ENCODE measurements around the gene SQOR.
"Not testable (repeated sequence)": the region's sequence is repeated elsewhere in the genome, so short reads cannot be mapped to it uniquely, and the experiment has no call there.

SQOR gene

GRCh38 chr15:45630917-45631691, 3.7 kb upstream of the SQOR start:
- no peak for DNase-seq (ENCODE audit: low read depth in 2 of 2, low spot score in 1 of 2)

GRCh38 chr15:45631776-45632175, 3.1 kb upstream of the SQOR start:
- no peak for DNase-seq (ENCODE audit: low read depth in 2 of 2, low spot score in 1 of 2)

GRCh38 chr15:45635191-45635638, 386 bp downstream of the SQOR start:
- peak; percentile 33 to 40 for DNase-seq (ENCODE audit: low read depth in 2 of 2, low spot score in 1 of 2)

- DNase-seq (ENCODE audit: low read depth in 2 of 2, low spot score in 1 of 2) = no peak
Measured at GRCh38 chr15:45635763-45636292, 999 bp downstream of the SQOR start.

- DNase-seq (ENCODE audit: low read depth in 2 of 2, low spot score in 1 of 2) = no peak
Measured at GRCh38 chr15:45637141-45637540, 2.3 kb downstream of the SQOR start.

- DNase-seq (ENCODE audit: low read depth in 2 of 2, low spot score in 1 of 2) = peak; percentile 10 to 15
Measured at GRCh38 chr15:45637552-45638033, 2.8 kb downstream of the SQOR start.

- no peak for DNase-seq (ENCODE audit: low read depth in 2 of 2, low spot score in 1 of 2)
Measured at GRCh38 chr15:45640616-45641015, 5.8 kb downstream of the SQOR start.

- no peak for DNase-seq (ENCODE audit: low read depth in 2 of 2, low spot score in 1 of 2)
Measured at GRCh38 chr15:45641374-45641781, 6.5 kb downstream of the SQOR start.

- DNase-seq (ENCODE audit: low read depth in 2 of 2, low spot score in 1 of 2) = no peak
Measured at GRCh38 chr15:45641999-45642932, 7.4 kb downstream of the SQOR start.

GRCh38 chr15:45644437-45644836, 9.6 kb downstream of the SQOR start:
- DNase-seq (ENCODE audit: low read depth in 2 of 2, low spot score in 1 of 2) = no peak

- no peak for DNase-seq (ENCODE audit: low read depth in 2 of 2, low spot score in 1 of 2)
Measured at GRCh38 chr15:45645026-45645980, 10.5 kb downstream of the SQOR start.

GRCh38 chr15:45646220-45646619, 11.4 kb downstream of the SQOR start:
- DNase-seq (ENCODE audit: low read depth in 2 of 2, low spot score in 1 of 2) = no peak

GRCh38 chr15:45647828-45648227, 13.0 kb downstream of the SQOR start:
- no peak for DNase-seq (ENCODE audit: low read depth in 2 of 2, low spot score in 1 of 2)

GRCh38 chr15:45648521-45649200, 13.8 kb downstream of the SQOR start:
- DNase-seq (ENCODE audit: low read depth in 2 of 2, low spot score in 1 of 2) = no peak

GRCh38 chr15:45650007-45650406, 15.2 kb downstream of the SQOR start:
- DNase-seq (ENCODE audit: low read depth in 2 of 2, low spot score in 1 of 2) = not testable (repeated sequence)

GRCh38 chr15:45650889-45651525, 16.2 kb downstream of the SQOR start:
- DNase-seq (ENCODE audit: low read depth in 2 of 2, low spot score in 1 of 2) = no peak

GRCh38 chr15:45653702-45654424, 19.0 kb downstream of the SQOR start:
- DNase-seq (ENCODE audit: low read depth in 2 of 2, low spot score in 1 of 2) = no peak

- no peak for DNase-seq (ENCODE audit: low read depth in 2 of 2, low spot score in 1 of 2)
Measured at GRCh38 chr15:45654749-45655148, 19.9 kb downstream of the SQOR start.

- DNase-seq (ENCODE audit: low read depth in 2 of 2, low spot score in 1 of 2) = no peak
Measured at GRCh38 chr15:45657254-45657653, 22.4 kb downstream of the SQOR start.

All from stimulated activated CD8-positive, alpha-beta memory T cell treated with anti-CD3 and anti-CD28 coated beads, Interleukin-4, amount 100 ng/mL, for 4 hours (primary cell).